Measurements from ENCODE around the gene SPTLC2.

The SPTLC2 gene

DNA sequence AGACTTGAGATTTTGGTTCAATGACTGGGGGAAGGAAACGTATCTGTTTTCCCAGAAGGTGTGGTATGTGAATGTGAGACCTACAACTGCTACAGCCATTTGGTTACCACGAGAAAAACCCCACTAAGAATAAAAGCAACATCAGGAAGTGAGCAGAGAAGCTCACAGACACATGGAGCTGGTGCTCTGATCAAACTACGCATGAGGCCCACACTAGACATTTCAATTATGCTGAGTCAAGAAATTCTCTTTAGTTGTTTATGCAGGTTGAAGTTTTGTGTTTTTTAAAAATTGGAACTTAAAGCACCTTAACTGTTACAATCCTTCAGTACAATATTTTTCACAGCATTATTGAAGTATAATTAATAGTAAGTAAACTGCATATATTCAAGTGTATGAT is 8.9 kb upstream of the SPTLC2 start:
- Histone ChIP-seq H3K27ac (ENCODE audit: low read depth, low read length) (no peak overlapping the region), H3K9me3 (ENCODE audit: control insufficient read depth in 5 of 5, low read length in 5 of 5) (no peaks in the 10 kb centered on the region), H3K36me3 (ENCODE audit: control insufficient read depth in 5 of 5, insufficient read depth in 5 of 5, low read length in 5 of 5) (no peaks in the 10 kb centered on the region), H3K27me3 (ENCODE audit: control insufficient read depth in 5 of 5, insufficient read depth in 4 of 5, low read length in 5 of 5) (no peaks in the 10 kb centered on the region), H3K9ac (ENCODE audit: low read length in 5 of 5) (no peak overlapping the region), H3K4me3 (ENCODE audit: low read depth in 1 of 5, low read length in 5 of 5) (no peak overlapping the region), H3K4me1 (ENCODE audit: control insufficient read depth in 5 of 5, insufficient read depth in 5 of 5, low read length in 5 of 5) (peaks cover 0 to 4% (median 0%) of the 10 kb centered on the region in 5 donors)

DNA sequence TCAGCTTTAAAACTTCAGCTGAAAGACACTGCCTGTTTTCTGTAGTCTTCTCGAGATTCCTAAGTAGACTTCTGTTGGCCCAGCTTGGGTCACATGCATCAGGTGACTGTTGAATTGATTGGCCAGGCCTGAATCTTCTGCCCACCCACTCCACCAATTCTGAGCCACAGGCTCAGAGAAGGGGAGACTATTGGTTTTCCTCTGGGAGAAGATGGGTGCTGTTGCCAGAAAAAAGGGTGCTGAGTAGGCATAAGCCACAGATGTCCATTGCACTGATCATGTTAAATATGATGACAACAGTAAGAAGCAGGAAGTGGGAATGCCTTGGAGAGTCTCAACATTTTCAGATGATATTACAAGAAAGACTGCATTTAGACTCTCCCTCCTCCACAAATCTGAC is 6.8 kb upstream of the SPTLC2 start:
- Histone ChIP-seq H3K9ac (ENCODE audit: low read length in 5 of 5) (no peak overlapping the region), H3K27ac (ENCODE audit: low read depth, low read length) (no peak overlapping the region), H3K4me3 (ENCODE audit: low read depth in 1 of 5, low read length in 5 of 5) (no peak overlapping the region), H3K36me3 (ENCODE audit: control insufficient read depth in 5 of 5, insufficient read depth in 5 of 5, low read length in 5 of 5) (no peaks in the 10 kb centered on the region), H3K9me3 (ENCODE audit: control insufficient read depth in 5 of 5, low read length in 5 of 5) (no peaks in the 10 kb centered on the region), H3K27me3 (ENCODE audit: control insufficient read depth in 5 of 5, insufficient read depth in 4 of 5, low read length in 5 of 5) (no peaks in the 10 kb centered on the region), H3K4me1 (ENCODE audit: control insufficient read depth in 5 of 5, insufficient read depth in 5 of 5, low read length in 5 of 5) (peaks cover 0 to 4% (median 0%) of the 10 kb centered on the region in 5 donors)

DNA sequence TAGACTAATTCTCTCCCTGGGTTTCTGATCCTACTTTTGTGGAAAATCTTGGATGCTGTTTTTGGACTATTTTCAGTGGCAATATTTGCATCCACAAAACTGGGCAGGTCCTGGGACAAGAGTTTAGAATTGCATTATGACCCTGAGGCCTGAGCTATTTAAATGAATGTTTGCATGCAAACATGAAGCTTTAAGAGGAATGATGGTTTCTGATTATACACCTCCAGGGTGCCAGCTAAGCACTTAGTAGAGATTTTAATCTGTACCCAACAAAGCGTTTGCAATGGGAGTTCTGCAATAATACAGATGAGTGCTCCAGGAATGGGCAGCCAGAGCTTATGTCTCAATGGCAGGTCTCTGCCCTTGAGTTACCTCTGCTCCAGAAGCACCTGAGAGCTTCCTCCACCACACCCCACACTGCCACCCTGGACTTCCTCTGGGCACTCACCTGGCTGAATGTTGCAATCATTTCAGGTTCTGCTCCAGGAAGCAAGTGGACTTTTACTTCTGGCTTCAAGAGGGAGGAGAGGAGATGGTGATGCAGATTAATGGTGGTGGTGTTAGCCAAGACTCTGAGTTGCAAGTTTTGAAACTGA is 6.0 kb upstream of the SPTLC2 start:
- Histone ChIP-seq H3K9me3 (ENCODE audit: control insufficient read depth in 5 of 5, low read length in 5 of 5) (no peaks in the 10 kb centered on the region), H3K27ac (ENCODE audit: low read depth, low read length) (no peak overlapping the region), H3K4me3 (ENCODE audit: low read depth in 1 of 5, low read length in 5 of 5) (no peak overlapping the region), H3K36me3 (ENCODE audit: control insufficient read depth in 5 of 5, insufficient read depth in 5 of 5, low read length in 5 of 5) (no peaks in the 10 kb centered on the region), H3K4me1 (ENCODE audit: control insufficient read depth in 5 of 5, insufficient read depth in 5 of 5, low read length in 5 of 5) (peaks cover 0 to 4% (median 0%) of the 10 kb centered on the region in 5 donors), H3K27me3 (ENCODE audit: control insufficient read depth in 5 of 5, insufficient read depth in 4 of 5, low read length in 5 of 5) (no peaks in the 10 kb centered on the region), H3K9ac (ENCODE audit: low read length in 5 of 5) (no peak overlapping the region)

DNA sequence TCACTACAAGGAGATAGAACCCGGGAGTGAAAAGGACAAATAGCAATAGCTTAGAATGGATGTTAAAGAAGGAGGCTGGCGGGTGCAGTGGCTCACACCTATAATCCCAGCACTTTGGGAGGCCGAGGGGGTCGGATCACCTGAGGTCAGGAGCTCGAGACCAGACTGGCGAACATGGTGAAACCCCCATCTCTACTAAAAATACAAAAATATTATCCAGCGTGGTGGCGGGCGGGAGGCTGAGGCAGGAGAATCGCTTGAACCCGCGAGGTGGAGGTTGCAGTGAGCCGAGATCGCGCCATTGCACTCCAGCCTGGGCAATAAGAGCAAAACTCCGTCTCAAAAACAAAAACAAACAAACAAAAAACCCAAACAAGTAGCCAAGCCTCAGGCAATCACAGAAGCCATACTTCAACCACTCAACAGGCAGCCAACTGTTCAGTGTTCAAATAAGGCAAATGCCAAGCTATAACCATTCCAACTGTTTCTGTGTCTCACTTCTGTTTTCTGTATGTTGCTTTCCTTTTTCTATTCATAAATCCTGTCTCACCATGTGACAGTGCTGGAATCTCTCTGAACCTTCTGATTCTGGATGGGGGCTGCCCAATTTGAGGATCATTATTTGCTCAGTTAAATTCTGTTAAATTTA is 3.9 kb upstream of the SPTLC2 start:
- Histone ChIP-seq H3K4me1 (ENCODE audit: control insufficient read depth in 5 of 5, insufficient read depth in 5 of 5, low read length in 5 of 5) (peaks cover 4 to 18% (median 13%) of the 10 kb centered on the region in 5 donors), H3K27me3 (ENCODE audit: control insufficient read depth in 5 of 5, insufficient read depth in 4 of 5, low read length in 5 of 5) (no peaks in the 10 kb centered on the region), H3K9me3 (ENCODE audit: control insufficient read depth in 5 of 5, low read length in 5 of 5) (no peaks in the 10 kb centered on the region), H3K36me3 (ENCODE audit: control insufficient read depth in 5 of 5, insufficient read depth in 5 of 5, low read length in 5 of 5) (no peaks in the 10 kb centered on the region), H3K27ac (ENCODE audit: low read depth, low read length) (no peak overlapping the region), H3K9ac (ENCODE audit: low read length in 5 of 5) (no peak overlapping the region), H3K4me3 (ENCODE audit: low read depth in 1 of 5, low read length in 5 of 5) (no peak overlapping the region)

DNA sequence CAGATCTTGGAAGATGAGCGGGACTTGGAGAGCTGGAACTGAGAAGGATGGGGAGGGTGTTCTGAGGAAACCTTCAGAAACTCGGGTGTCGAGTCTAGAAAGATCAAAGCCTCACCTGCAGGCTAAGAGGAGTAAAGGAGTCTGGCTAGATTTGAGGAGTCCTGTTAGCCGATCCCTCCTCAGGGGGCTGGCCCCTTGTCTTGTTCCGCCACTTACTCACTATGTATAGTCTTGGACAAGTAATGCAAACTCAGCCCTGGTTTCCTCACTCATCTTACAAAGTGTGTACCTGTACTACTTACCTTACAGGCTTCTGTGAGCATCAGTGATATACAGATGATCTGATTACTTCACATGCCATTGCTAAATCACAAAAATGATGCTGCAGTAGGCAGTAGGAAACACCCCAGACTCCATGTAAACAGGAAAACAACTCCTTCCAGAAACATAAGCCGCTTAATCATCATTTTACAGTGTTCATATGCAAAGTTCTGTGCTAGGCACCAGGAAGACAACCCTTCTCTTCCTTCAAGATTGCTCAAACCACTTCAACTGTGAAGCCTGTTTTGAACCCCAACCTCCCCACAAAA is 2.0 kb upstream of the SPTLC2 start:
- H3K27ac ChIP-seq (ENCODE audit: low read depth, low read length), result no peak overlapping the region

DNA sequence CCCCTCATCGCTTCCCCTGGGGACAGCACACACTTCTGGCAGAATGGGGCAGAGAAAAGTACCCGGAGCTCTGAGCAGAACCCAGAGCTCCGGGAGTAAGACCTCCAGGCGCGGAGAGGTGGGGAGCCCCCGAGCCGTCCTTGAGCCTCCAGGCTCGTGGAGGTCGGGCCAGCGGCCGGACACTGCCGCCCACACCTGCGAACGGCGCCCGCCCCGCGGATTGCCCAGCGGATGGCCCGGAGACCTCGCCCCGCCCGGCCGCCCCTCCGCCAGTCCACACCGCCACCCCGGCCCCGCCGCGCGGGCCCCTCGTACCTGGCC is 344 bp downstream of the SPTLC2 start:
- Histone ChIP-seq H3K4me1 (ENCODE audit: control insufficient read depth in 5 of 5, insufficient read depth in 5 of 5, low read length in 5 of 5) (peaks cover 4 to 26% (median 20%) of the 10 kb centered on the region in 5 donors), H3K4me3 (ENCODE audit: low read depth in 1 of 5, low read length in 5 of 5) (peak overlapping the region; percentile 73 to 91 (median 81)), H3K27me3 (ENCODE audit: control insufficient read depth in 5 of 5, insufficient read depth in 4 of 5, low read length in 5 of 5) (no peaks in the 10 kb centered on the region), H3K36me3 (ENCODE audit: control insufficient read depth in 5 of 5, insufficient read depth in 5 of 5, low read length in 5 of 5) (no peaks in the 10 kb centered on the region), H3K9ac (ENCODE audit: low read length in 5 of 5) (peak overlapping the region; percentile 79 to 85 (median 84)), H3K27ac (ENCODE audit: low read depth, low read length) (peak overlapping the region; percentile 74), H3K9me3 (ENCODE audit: control insufficient read depth in 5 of 5, low read length in 5 of 5) (no peaks in the 10 kb centered on the region)

More for the DNA sequence above, 2.0 kb upstream of the SPTLC2 start:
- no peaks in the 10 kb centered on the region for H3K36me3 ChIP-seq (ENCODE audit: control insufficient read depth in 5 of 5, insufficient read depth in 5 of 5, low read length in 5 of 5)
- H3K4me1 ChIP-seq (ENCODE audit: control insufficient read depth in 5 of 5, insufficient read depth in 5 of 5, low read length in 5 of 5), result peaks cover 4 to 23% (median 17%) of the 10 kb centered on the region in 5 donors
- H3K27me3 ChIP-seq (ENCODE audit: control insufficient read depth in 5 of 5, insufficient read depth in 4 of 5, low read length in 5 of 5), result no peaks in the 10 kb centered on the region
- H3K4me3 ChIP-seq (ENCODE audit: low read depth in 1 of 5, low read length in 5 of 5), result no peak overlapping the region
- no peaks in the 10 kb centered on the region for H3K9me3 ChIP-seq (ENCODE audit: control insufficient read depth in 5 of 5, low read length in 5 of 5)
- H3K9ac ChIP-seq (ENCODE audit: low read length in 5 of 5), result no peak overlapping the region

DNA sequence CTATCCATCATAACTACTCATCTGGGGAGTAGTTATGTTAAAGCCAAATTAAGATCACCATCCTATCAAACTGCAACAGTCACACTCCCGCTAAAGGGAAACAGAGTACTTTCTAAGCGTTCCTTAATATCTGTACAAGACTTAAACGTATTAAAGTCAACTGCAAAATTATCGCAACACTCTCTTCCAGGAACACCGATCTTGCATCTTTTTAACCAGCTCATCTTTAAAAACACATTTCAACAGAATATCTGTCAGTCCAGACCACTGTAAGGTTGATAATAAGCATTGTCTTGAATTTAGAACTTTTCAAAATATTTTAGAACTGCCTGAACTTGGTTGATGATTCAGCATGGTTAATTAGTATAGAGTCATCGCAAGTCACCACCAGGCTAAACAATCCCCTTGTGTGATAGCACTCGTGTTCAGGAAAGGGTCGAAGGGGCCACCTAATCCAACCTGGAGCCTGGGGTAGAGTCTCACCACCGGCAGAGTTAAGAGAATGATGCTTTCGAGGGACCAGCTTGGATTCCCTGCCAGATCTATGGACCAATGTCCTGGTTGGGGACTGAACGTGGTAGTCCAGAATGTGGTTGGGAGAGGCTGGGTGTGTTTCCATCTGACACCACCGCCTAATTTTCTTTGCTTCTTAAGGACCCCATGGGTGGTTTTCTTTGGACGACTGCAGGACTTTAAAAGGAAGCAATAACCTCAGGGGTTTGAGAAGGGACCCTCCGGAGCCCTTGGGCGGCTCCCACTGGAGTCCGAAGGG is 890 bp downstream of the SPTLC2 start:
- H3K4me1 ChIP-seq (ENCODE audit: control insufficient read depth in 5 of 5, insufficient read depth in 5 of 5, low read length in 5 of 5), result peaks cover 4 to 26% (median 20%) of the 10 kb centered on the region in 5 donors
- peak overlapping the region; percentile 79 to 85 (median 84) for H3K9ac ChIP-seq (ENCODE audit: low read length in 5 of 5)
- peak overlapping the region; percentile 73 to 91 (median 81) for H3K4me3 ChIP-seq (ENCODE audit: low read depth in 1 of 5, low read length in 5 of 5)
- no peaks in the 10 kb centered on the region for H3K9me3 ChIP-seq (ENCODE audit: control insufficient read depth in 5 of 5, low read length in 5 of 5)
- peak overlapping the region; percentile 74 for H3K27ac ChIP-seq (ENCODE audit: low read depth, low read length)
- no peaks in the 10 kb centered on the region for H3K36me3 ChIP-seq (ENCODE audit: control insufficient read depth in 5 of 5, insufficient read depth in 5 of 5, low read length in 5 of 5)
- H3K27me3 ChIP-seq (ENCODE audit: control insufficient read depth in 5 of 5, insufficient read depth in 4 of 5, low read length in 5 of 5), result no peaks in the 10 kb centered on the region

DNA sequence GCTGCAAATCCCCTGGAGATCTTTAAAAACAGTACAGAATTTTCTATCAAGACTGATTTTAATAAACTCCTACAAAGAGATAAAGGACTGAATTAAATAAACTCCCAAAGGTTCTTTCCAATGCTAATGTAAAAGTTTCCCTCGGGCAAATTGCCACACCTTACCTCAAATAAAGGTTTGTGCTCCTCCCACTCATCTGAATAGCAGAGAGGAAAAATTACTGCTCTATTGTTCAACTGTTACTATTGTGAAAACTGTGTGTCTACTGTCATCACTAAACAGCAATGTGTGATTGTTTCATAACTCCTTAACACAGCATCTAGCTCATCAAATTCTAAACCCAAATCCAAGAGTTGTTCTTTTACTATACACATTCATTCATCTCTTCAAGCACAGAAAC is 3.2 kb downstream of the SPTLC2 start:
- no peaks in the 10 kb centered on the region for H3K36me3 ChIP-seq (ENCODE audit: control insufficient read depth in 5 of 5, insufficient read depth in 5 of 5, low read length in 5 of 5)
- no peak overlapping the region for H3K27ac ChIP-seq (ENCODE audit: low read depth, low read length)
- no peaks in the 10 kb centered on the region for H3K9me3 ChIP-seq (ENCODE audit: control insufficient read depth in 5 of 5, low read length in 5 of 5)
- H3K4me1 ChIP-seq (ENCODE audit: control insufficient read depth in 5 of 5, insufficient read depth in 5 of 5, low read length in 5 of 5), result peaks cover 6 to 26% (median 23%) of the 10 kb centered on the region in 5 donors
- H3K27me3 ChIP-seq (ENCODE audit: control insufficient read depth in 5 of 5, insufficient read depth in 4 of 5, low read length in 5 of 5), result no peaks in the 10 kb centered on the region
- no peak overlapping the region for H3K4me3 ChIP-seq (ENCODE audit: low read depth in 1 of 5, low read length in 5 of 5)
- H3K9ac ChIP-seq (ENCODE audit: low read length in 5 of 5), result no peak overlapping the region

DNA sequence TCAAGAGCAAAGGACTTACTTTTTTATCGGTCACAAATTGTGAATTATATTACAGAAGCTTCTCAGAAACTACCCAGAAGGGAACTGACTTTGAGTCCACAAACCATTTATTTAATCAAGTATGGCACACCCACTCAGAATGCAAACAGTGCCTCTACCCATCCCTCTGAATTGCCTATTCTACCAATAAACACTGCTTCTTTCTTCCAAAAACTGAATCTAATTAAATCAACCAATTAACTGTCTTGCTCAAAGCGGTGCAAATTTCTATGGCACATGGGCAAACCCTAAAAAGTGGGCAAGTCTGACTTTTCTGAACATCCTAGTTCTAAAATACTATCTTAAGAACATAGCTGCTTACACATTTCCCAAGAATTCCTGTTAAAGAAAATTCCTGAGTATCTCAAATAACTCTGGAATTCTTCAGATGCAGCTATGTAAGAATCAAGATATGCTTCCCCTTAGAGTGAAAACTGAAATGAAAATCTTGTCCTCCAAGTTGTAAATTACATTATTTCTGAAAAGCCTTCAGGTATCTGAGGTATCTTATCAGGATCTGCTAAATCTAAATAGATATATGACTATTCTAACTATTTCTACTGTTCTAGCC is 4.3 kb downstream of the SPTLC2 start:
- Histone ChIP-seq H3K9me3 (ENCODE audit: control insufficient read depth in 5 of 5, low read length in 5 of 5) (no peaks in the 10 kb centered on the region), H3K4me1 (ENCODE audit: control insufficient read depth in 5 of 5, insufficient read depth in 5 of 5, low read length in 5 of 5) (peaks cover 7 to 34% (median 19%) of the 10 kb centered on the region in 5 donors), H3K4me3 (ENCODE audit: low read depth in 1 of 5, low read length in 5 of 5) (no peak overlapping the region), H3K27ac (ENCODE audit: low read depth, low read length) (no peak overlapping the region), H3K9ac (ENCODE audit: low read length in 5 of 5) (no peak overlapping the region), H3K27me3 (ENCODE audit: control insufficient read depth in 5 of 5, insufficient read depth in 4 of 5, low read length in 5 of 5) (no peaks in the 10 kb centered on the region), H3K36me3 (ENCODE audit: control insufficient read depth in 5 of 5, insufficient read depth in 5 of 5, low read length in 5 of 5) (no peaks in the 10 kb centered on the region)
